GM18511 (cell line): Measurements from ENCODE around the gene NLRX1.
"Not testable (repeated sequence)": the region's sequence is repeated elsewhere in the genome, so short reads cannot be mapped to it uniquely, and the experiment has no call there.

Experiments used
- ATAC-seq: cut with Tn5 transposase; IDR thresholded peaks from one replicate; pipeline ENCODE4 v1.9.1; 2021; ENCODE audit warnings: mild to moderate bottlenecking, moderate library complexity; ENCODE audit not compliant: unreplicated experiment

NLRX1 gene

GRCh38 chr11:119152604-119153003 is 15.9 kb upstream of the NLRX1 start:
- no peak for ATAC-seq

- ATAC-seq = no peak
Observed at GRCh38 chr11:119153049-119153818, 15.3 kb upstream of the NLRX1 start.

- ATAC-seq = no peak
Observed at GRCh38 chr11:119154178-119154577, 14.3 kb upstream of the NLRX1 start.

- no peak for ATAC-seq
Observed at GRCh38 chr11:119155733-119156492, 12.6 kb upstream of the NLRX1 start.

- ATAC-seq = no peak
Observed at GRCh38 chr11:119156496-119156895, 12.0 kb upstream of the NLRX1 start.

- ATAC-seq = no peak
Observed at GRCh38 chr11:119157063-119157462, 11.5 kb upstream of the NLRX1 start.

GRCh38 chr11:119158467-119158866 is 10.1 kb upstream of the NLRX1 start:
- no peak for ATAC-seq

GRCh38 chr11:119160151-119160550 is 8.4 kb upstream of the NLRX1 start:
- ATAC-seq = no peak

- no peak for ATAC-seq
Observed at GRCh38 chr11:119161871-119162270, 6.7 kb upstream of the NLRX1 start.

GRCh38 chr11:119166368-119167076 is 2.0 kb upstream of the NLRX1 start:
- no peak for ATAC-seq

GRCh38 chr11:119167077-119167458 is 1.5 kb upstream of the NLRX1 start:
- not testable (repeated sequence) for ATAC-seq

GRCh38 chr11:119167933-119168332 is 592 bp upstream of the NLRX1 start:
- no peak for ATAC-seq

- peak; percentile 43 for ATAC-seq
Observed at GRCh38 chr11:119169282-119169719, 776 bp downstream of the NLRX1 start.

GRCh38 chr11:119172513-119172912 is 4.0 kb downstream of the NLRX1 start:
- no peak for ATAC-seq

- no peak for ATAC-seq
Observed at GRCh38 chr11:119173453-119173852, 4.9 kb downstream of the NLRX1 start.

- no peak for ATAC-seq
Observed at GRCh38 chr11:119175493-119176077, 7.1 kb downstream of the NLRX1 start.

- no peak for ATAC-seq
Observed at GRCh38 chr11:119178166-119178680, 9.7 kb downstream of the NLRX1 start.

GRCh38 chr11:119179342-119179741 is 10.8 kb downstream of the NLRX1 start:
- ATAC-seq = no peak

- no peak for ATAC-seq
Observed at GRCh38 chr11:119179983-119180382, 11.5 kb downstream of the NLRX1 start.

GRCh38 chr11:119180729-119181676 is 12.5 kb downstream of the NLRX1 start:
- no peak for ATAC-seq
